GM18858 (cell line): ENCODE data around the gene CSNK2A3.
"Not testable (repeated sequence)": the region's sequence is repeated elsewhere in the genome, so short reads cannot be mapped to it uniquely, and the experiment has no call there.

Experiments used
- ATAC-seq: cut with Tn5 transposase; IDR thresholded peaks from one replicate; pipeline ENCODE4 v1.9.1; 2021; ENCODE audit not compliant: unreplicated experiment

CSNK2A3 gene

DNA sequence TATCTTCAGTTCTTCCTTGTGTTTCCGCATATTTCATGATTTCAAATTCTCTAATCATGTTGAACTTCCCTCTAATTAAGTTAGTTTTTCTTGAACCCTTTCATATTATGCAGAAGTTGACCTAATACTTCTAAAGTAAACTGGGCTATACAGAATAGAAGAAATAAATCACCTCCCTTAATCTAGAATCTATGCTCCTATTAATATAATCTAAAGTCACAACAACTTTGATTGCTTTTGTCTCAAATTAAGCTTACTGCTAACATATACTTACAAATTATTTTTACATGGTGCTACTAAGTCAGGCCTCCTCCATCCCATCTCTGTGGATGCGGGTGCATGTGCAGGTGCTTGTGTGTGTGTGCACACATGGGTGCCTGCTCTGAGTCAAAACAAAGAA lies 27.3 kb upstream of the CSNK2A3 start:
- no peak for ATAC-seq

DNA sequence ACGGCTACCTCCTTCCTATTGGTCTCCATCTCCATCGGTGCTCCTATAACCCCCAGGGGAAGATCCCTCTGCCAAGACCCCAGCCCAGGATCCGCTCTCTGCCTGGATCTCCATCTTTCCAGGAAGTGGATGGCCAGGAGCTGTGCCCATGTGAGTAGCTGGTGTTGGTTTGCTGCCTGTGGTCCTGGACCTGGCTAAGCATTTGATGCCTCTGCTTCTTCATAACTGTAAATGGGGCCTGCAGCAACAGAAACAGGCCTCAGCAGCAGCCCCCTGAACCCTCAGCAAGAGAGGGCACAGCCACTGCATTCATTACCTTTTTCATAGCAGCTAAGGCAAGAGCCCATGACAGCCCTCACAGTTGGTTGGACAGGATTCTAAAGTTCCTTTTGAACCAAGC lies 26.6 kb upstream of the CSNK2A3 start:
- no peak for ATAC-seq

DNA sequence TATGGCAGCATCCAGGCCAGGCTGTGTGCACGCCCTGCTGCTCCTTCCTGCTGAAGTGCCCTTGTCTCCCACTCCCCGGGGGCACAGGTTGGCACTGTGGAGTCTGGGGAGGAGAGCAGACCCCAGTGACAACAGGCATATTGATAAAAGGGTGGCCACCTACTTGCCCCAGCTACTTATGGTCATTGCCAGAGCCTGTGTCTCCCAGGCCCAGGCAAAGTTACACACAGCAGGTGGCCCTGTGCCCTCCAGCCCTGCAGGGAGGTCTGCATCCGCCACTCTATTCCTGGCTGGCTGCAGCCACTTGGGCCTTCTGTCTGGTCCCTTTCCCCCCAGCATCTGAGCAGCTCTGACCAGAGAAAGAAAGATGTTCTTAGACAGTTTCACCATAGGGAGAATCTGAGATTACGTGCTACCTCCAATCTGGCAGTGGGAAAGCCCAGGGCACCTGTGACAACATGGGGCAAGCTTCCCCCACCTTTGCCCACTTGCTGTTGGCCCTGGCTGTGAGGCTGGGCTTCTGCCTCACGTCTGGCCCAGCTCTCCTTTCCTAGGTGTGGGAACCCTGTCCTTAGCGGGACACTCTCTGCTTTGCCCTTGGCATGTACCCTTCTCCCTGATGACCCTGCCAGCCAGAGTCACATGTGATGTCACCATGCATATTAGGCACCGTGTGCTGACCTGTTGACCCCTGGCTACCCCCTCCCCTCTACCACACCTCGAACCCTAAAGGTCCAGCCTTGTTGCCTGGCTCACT lies 25.3 kb upstream of the CSNK2A3 start:
- no peak for ATAC-seq

DNA sequence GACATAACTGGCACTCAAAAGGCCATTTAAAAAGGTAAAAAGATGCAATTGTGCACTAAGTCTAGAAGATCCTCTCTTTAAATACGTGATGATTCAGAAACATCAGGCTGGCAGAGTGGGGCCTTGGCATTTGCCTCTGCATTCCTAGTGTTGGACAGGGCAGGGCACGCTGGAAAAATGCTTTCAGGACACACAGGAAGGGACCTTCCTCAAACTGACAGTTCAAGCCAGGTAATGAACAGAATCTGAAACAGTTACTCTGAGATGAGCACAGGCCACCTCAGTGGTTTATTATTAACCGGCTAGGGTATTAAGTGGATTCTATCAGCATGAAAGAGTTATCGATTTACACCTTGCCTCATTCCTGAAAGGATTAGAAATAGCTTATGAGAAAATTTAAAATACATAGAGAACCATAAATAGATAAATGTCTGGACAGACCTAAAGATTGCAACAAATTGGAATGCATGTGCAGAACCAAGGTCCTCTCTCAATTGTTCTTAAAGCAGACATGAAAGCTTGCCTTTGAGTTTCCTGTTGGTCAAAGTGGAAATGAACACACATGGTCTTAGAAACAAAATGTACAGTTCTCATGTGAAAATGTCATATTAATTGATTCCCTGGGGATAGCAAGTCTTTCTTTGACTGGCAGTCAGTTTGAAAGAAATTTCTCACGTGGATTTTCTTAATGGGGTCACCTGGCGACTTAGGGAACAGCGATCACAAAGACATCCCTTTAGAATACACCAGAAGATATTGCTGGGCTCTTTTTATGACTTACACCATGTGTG lies 21.5 kb upstream of the CSNK2A3 start:
- ATAC-seq: no peak

DNA sequence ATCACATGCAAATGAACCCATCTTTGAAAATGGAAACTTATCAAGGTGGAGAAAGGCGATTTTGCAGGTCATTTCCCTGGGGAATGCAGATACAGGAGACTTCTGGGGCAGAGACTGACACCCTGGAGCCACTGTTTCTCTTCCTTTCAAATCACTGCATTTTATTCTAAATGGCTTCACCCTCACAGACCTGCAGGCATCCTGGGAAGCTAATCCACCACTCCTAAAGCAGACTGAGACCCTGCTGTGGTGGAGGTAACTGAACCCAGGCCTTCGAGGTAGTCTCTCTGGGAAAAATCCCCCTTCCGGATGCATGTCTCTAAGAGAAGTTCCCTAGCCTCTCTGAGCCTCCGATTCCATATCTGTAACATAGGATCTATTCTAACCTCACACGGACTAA lies 20.9 kb upstream of the CSNK2A3 start:
- no peak for ATAC-seq

DNA sequence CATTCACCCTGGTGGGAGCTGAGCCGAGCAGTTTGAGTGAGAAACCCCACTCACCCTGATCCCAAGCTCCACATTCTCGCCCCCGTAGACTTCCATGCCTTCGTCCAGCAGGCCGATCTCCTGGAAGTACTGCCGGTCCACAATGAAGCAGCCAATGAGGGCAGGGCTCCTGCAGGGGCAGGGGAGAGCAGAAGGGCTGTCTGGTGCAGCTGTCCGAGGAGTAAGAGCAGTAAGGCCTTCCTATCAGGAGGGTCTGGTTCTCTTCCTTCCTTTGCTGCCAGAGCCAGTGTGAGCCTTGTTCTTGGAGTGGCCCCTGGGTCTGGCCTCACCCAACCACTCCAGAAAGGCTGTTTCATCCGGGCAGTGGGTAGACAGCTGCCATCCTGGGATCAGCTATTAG lies 19.4 kb upstream of the CSNK2A3 start:
- ATAC-seq: no peak

DNA sequence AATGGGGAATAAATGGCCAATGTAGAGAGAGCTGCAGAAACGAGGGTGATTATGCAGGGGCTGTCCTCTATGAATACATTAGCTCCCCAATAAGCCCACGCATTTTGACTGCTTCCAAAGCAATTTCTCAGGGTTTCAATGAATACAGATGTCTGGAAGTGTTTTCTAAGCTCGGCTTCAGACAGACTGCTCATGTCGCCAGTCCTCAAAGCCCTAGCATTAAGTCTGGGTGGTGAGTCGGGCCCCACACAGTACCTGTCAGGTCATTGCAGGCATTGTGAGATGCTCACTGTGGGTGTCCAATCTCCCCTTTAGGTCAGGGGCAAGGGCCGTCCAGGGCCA lies 17.9 kb upstream of the CSNK2A3 start:
- ATAC-seq: no peak

DNA sequence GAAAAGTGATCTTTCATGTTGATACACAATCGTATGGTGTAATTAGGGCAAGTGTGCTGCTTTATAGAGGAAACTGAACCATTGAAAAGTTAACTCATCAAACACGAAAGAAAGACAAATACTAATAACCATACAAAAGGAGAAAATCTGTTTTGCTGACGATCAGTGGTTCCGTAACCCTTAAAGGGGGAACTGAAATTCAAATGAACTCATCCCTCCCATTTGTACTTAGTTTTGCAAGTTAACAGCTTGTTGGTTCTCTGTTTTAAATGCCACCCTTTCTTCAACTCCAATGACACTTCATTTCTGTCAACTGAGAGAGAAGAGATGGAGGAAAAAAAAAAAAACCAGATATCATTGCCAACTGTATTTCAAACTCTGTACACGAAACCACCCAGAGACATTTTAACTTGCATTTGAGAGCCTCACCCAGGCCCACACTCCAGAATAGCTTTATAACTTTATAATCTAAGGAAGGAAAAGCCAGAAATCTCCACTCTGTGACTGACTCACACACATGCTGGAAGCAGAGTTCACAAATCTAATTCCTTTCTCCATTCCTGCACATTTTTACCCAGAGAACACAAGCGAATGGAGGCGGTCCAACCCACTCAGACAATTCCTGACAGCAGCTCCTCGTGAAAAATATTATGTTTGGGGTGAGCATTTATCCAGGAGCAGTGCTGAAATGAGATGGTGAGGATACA lies 17.4 kb upstream of the CSNK2A3 start:
- ATAC-seq: no peak

DNA sequence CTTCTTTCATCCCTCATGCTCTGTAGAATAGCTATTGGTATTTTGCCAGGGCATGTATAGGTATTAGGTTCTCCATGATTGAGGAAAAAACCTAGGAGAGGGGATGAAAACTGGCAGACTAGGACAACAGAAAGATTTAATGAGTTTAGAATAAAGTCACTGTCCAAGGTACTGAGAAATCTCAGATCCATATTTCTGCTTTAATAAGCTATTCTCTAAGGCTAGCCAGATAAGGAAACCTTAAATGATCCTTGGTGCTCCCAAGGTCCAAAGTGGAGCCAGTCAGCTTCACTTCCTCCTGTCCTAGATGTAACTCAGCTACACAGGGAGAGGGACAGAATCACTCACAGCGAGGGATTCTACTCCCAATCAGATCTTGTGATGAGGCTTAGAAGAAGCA lies 13.7 kb upstream of the CSNK2A3 start:
- ATAC-seq: no peak

DNA sequence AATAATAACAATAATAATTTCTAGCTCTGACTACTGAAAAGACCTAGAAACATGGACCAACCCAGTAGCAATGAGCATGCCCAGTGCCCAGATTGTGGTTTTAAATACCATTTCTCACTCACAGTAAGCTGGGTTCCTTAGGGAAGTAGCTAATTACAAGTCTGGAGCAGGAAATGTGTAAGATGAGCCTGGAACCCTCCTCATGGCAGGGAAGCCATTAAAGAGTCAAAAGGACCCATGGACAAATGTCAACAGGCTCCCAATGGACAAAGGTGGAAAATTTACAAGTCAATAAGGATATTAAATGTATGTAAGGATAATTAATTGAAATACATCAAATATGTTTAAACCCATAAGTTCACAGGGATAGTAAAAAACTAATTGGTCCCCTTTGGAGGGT lies 10.6 kb upstream of the CSNK2A3 start:
- no peak for ATAC-seq

DNA sequence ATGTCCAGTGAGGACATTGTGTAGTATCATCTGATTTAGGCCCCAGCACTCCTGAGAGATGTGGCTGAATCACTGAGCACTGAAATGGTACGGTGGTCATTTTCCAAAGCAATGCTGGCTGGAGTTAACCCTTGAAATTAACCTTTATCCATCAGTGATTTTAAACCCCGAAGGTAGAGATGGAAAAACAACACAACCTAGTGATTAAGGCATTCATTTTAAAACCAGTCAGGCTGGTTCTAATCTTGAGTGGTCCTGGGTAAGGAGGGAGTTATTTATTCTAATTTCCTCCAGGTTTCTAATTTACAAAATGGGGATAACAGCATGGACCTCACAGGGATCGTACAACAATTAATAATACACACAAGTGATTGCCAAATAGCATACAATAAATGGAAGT lies 6.6 kb upstream of the CSNK2A3 start:
- ATAC-seq: no peak

DNA sequence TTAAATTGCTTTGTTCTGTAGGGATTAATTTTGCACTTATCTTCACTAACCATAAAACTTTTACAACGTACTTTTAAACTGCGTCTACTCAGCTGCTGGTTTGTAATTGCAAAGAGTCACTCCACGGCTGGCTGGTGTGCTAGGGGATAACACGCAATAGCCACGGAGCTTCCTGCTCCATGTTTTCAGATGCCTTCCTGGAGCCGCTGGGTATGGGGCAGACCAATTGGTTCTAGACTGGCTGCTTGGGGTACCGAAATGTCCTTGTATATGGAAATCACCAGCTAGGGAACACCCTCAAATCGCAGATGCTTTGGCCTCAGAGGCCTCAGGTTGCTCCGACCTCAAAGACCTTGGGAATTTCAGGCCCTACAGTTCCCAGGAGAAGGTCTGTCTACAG lies 3.8 kb upstream of the CSNK2A3 start:
- no peak for ATAC-seq

DNA sequence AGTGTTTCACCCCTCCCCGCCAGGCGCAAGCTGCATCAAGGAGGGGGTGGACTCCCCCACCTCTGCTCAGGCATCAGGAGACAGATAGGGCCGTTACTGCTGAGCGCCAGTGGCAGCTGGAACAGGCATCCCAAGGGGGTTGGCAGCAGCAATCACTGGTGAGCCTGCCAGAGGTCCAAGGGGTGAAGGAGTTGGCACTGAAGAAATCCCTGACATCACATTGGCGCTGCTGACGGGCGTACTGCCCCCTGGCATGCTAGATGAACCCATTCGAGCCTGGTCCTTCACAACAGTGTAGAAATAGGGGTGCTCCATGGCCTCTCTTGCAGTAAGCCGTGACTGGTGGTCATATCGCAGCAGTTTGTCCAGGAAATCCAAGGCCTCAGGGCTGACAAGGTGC lies 1.2 kb downstream of the CSNK2A3 start:
- ATAC-seq: not testable (repeated sequence)

DNA sequence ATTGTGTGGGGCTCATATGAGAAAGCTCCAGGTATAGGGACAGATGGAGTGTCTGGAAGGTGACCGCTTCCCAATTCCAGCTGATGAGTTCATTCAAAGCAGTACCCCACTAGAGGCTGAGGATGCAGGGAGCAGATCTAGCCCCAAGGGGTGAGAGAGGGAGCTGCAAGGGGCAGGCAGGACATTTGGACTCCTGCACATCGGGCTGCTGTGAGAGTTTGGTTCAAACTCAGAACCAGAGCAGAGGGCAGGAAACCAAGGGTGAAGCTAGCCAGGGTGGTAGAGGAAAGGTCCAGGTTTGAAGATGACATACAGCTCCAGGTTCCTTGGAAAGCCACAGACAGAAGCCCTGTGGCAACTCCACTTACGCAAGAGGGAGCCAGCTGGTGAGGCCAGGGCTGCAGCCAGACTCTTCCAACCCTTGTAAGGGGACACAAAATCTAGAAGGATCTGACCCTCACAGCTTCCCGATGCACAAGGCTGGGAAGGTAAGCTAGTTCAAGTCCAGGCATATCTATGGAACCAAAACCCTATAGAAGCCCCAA lies 1.9 kb downstream of the CSNK2A3 start:
- no peak for ATAC-seq

DNA sequence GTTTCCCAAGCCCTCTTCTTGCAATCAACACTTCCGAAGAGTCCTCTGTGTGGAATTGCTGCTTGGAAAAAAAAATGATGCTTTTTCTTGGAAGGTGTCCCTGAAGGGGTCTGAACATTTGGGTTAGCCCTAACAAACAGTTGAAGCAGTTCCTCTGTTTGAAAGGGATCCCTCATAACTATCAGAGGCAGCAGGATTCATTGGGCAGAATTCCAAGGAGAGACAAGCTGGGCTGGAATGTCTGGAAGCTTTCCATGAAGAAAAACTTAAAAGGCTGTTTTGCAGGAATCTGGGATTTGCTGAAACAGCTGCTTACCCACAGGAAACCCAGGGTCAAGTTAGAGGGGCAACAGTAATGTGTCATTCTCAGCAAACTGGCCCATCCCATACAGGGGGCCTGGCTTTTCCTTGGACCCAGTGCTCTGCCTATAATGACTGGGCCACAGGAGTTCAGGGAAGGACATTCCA lies 3.1 kb downstream of the CSNK2A3 start:
- ATAC-seq: no peak

DNA sequence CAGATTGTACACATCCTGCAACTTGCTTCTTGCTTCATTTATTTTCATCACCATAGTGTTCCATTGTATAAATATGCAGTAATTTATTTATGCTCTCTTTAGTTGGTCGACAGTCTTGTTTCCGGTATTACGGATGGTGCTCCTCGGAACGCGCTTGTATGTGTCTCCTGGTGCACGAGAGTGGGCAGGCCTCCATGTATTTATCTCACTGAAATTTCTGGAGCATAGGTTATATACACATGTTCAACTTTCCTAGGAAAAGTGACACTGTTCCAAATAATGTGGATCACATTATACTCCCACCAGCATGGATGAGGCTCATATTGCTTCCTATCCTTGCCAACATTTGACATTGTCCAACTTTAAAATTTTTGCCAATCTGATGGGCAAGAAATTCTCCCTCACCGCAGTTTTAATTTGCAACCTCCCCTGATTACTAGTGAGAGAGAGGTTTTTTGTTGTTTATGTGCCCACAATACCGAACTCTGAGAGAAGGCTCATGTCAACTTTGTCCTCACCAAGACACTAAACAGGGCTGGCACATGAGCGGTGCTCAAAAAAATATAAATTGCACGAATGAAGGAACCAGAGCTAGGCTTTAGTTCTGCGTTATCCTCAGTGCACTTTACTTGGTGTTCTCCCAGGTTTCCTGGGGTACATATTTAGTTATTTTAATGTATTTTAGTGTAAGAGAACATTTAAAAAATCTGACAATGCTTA lies 3.8 kb downstream of the CSNK2A3 start:
- no peak for ATAC-seq

DNA sequence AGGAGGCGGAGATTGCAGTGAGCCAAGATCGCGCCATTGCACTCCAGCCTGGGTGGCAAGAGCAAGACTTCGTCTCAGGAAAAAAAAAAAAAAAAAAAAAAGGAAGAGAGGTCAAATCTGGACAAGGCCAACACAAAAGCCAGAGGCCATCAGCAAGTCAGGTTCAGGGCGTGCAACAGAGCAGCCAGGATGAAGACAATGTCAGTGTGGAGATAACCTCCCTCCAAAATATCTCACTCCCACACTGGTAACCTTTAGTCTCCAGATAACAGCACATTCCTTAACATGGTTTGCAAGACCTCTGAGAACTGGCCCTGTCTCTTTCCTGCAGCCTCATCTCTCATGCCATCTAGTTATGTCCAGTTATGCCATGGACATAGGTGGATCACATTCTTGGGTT lies 4.7 kb downstream of the CSNK2A3 start:
- no peak for ATAC-seq

DNA sequence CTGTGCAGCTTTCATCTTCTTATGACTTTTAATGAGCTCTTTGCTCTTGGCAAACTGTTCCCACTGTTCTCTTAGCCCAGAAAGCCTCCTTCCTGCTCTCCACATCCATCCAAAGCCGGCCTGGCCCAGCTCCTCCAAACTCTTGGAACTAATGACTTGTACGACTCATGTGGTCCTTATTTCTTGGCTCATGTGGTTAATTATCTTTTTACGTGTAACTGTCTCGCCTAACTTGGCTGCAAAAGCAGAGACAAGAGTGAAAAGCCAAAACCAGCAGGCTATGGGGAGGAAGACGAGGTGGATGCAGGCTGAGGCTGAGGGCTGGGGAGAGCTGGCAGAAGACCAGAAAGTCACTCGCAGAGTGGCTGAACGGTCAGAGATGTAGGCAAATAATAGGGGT lies 5.5 kb downstream of the CSNK2A3 start:
- no peak for ATAC-seq

DNA sequence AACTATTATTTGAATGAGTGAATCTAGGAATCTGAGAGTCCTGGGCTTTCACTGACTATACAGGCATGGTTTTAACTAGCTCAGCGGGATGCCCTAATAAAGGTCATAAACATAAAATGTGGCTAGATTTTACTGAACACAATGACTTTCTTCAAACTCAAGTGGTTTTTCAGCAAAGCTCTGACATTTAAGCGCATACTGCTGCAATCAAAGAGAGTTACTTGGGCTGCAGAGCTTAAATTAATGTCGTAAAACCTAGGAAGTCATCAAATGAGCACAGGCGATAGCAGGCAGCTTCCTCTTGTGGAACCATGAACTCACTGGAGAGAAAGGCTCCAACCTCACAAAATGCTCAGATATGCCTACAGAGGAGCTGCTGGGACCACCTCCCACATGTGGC lies 6.7 kb downstream of the CSNK2A3 start:
- no peak for ATAC-seq

DNA sequence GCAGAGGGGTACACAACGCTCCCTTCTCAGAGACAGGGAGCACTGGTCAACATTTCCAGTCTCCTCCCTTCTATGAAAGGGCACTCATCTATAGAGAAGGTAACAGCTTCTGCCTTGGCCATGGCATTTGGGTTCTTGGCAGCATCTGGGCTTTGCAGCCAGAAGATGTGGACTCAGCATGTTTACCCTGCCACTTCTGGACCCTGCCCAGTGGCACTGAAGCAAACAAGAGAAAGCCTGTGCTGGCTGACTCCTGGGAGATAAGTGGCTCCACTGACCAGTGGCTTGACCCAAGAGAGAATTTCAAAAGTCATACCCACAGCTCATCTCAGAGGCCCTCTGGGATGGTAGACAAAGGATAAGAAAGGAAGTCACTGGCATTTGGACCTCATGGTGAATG lies 8.0 kb downstream of the CSNK2A3 start:
- no peak for ATAC-seq

DNA sequence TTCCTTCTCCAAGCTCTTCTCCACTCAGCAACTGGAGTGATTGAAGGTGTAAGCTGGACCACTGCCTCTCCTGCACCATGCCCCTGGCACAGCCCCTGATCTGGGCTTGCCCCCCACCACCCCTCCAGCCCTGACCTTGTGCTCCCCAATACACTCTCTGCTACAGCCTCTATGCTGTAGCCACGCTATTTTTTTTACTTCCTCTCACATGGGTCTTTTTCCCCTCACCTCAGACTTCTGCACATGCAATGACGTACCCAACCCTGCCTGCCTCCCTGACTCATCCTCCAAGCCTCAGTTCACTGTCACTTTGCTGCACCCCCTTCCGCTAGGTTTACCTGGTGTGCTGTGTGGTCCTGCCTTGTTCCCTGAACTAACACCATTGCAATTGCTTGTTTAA lies 9.0 kb downstream of the CSNK2A3 start:
- ATAC-seq: no peak
